SU-DHL-6 (cell line): ENCODE data around the gene FAM76A.

ENCODE experiments used
- H2AFZ ChIP-seq: fragments of 200-600 bp; sonication (generic); 2 replicates; pipeline ENCODE4 v1.6.1; 2014; ENCODE audit warnings: low read depth, mild to moderate bottlenecking, moderate library complexity, mixed read lengths, antibody characterized with exemption, low read length; ENCODE audit not compliant: severe bottlenecking
- H3F3A ChIP-seq: fragments of 200-600 bp; shearing (Covaris generic); 2 replicates; pipeline ENCODE4 v1.6.0; 2016; ENCODE audit warnings: antibody characterized with exemption, mild to moderate bottlenecking; ENCODE audit not compliant: insufficient read depth
- H3K27ac ChIP-seq: fragments of 200-600 bp; sonication (generic); 2 replicates; pipeline ENCODE4 v1.5.1; 2016; ENCODE audit warnings: low read depth, mild to moderate bottlenecking, low read length, moderate library complexity, mixed read lengths
- H3K27me3 ChIP-seq: fragments of 200-600 bp; sonication (generic), shearing (Covaris generic); 2 replicates; pipeline ENCODE4 v1.6.0; 2014; ENCODE audit warnings: mild to moderate bottlenecking, low read length
- H3K36me3 ChIP-seq: fragments of 200-600 bp; sonication (generic); 2 replicates; pipeline ENCODE4 v1.6.1; 2014; ENCODE audit warnings: mild to moderate bottlenecking, low read length, mixed read lengths
- H3K4me2 ChIP-seq: fragments of 300-600, 200-600 bp; shearing (Covaris generic), sonication (generic); 2 replicates; pipeline ENCODE4 v1.6.0; 2014; ENCODE audit warnings: low read length, low read depth, mild to moderate bottlenecking; ENCODE audit not compliant: poor library complexity, severe bottlenecking
- H3K4me3 ChIP-seq: fragments of 200-600 bp; sonication (generic); 2 replicates; pipeline ENCODE4 v1.5.1; 2014; ENCODE audit warnings: antibody characterized with exemption, low read length, mild to moderate bottlenecking, mixed read lengths; ENCODE audit not compliant: insufficient read depth, poor library complexity, severe bottlenecking
- H3K79me2 ChIP-seq: fragments of 200-600 bp; sonication (generic); 2 replicates; pipeline ENCODE4 v1.6.1; 2014; ENCODE audit warnings: mild to moderate bottlenecking, low read length, moderate library complexity; ENCODE audit not compliant: insufficient read depth
- H3K9ac ChIP-seq: fragments of 200-600 bp; sonication (generic); 2 replicates; pipeline ENCODE4 v1.7.0; 2014; ENCODE audit warnings: mild to moderate bottlenecking, low read length
- H3K9me2 ChIP-seq: fragments of 200-600 bp; sonication (generic); replicated peaks from 2 replicates; pipeline ENCODE4 v1.6.1; 2014; ENCODE audit warnings: low read length; ENCODE audit not compliant: insufficient read depth
- H3K9me3 ChIP-seq: fragments of 200-600 bp; sonication (generic); 2 replicates; pipeline ENCODE4 v1.6.1; 2014; ENCODE audit warnings: low read length, mixed read lengths; ENCODE audit not compliant: insufficient read depth
- H4K20me1 ChIP-seq: fragments of 200-600 bp; sonication (generic); 2 replicates; pipeline ENCODE4 v1.6.1; 2014; ENCODE audit warnings: low read depth, mild to moderate bottlenecking, antibody characterized with exemption, low read length, moderate library complexity, mixed read lengths
- EZH2phosphoT487 ChIP-seq: fragments of 200-600 bp; sonication (generic), shearing (Covaris generic); conservative IDR thresholded peaks from 2 replicates; pipeline ENCODE4 v1.6.1; 2018; ENCODE audit warnings: mild to moderate bottlenecking, antibody characterized with exemption, low read length, moderate library complexity, mixed read lengths
- TF ChIP-seq, protein P1 (sequence below): fragments of 200-600 bp; sonication (generic); IDR thresholded peaks from one replicate; pipeline ENCODE4 v1.5.1; 2017; ENCODE audit warnings: antibody characterized with exemption, mild to moderate bottlenecking, low read length, moderate library complexity; ENCODE audit not compliant: insufficient read depth, poor library complexity, severe bottlenecking

Gene FAM76A

GRCh38 chr1:27784700-27785099 lies 58.9 kb downstream of the FAM76A start:
- Histone ChIP-seq H3K9ac (no peak overlapping the region), H3K27ac (no peak overlapping the region), H3K79me2 (peaks cover 53% of the 10 kb centered on the region), H3K27me3 (no peaks in the 10 kb centered on the region), H3K4me2 (no peak overlapping the region), H2AFZ (no peak overlapping the region), H4K20me1 (0 out of 2 replicates have a peak, but pooled peaks cover 7% of the 10 kb centered on the region), H3K4me3 (no peak overlapping the region), H3K9me3 (no peaks in the 10 kb centered on the region), H3F3A (no peaks in the 10 kb centered on the region), H3K9me2 (no peaks in the 10 kb centered on the region), H3K36me3 (0 out of 2 replicates have a peak, but pooled peaks cover 5% of the 10 kb centered on the region)
- TF ChIP-seq, protein P1, sequence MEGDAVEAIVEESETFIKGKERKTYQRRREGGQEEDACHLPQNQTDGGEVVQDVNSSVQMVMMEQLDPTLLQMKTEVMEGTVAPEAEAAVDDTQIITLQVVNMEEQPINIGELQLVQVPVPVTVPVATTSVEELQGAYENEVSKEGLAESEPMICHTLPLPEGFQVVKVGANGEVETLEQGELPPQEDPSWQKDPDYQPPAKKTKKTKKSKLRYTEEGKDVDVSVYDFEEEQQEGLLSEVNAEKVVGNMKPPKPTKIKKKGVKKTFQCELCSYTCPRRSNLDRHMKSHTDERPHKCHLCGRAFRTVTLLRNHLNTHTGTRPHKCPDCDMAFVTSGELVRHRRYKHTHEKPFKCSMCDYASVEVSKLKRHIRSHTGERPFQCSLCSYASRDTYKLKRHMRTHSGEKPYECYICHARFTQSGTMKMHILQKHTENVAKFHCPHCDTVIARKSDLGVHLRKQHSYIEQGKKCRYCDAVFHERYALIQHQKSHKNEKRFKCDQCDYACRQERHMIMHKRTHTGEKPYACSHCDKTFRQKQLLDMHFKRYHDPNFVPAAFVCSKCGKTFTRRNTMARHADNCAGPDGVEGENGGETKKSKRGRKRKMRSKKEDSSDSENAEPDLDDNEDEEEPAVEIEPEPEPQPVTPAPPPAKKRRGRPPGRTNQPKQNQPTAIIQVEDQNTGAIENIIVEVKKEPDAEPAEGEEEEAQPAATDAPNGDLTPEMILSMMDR, result no peak
- no peak for TF ChIP-seq EZH2phosphoT487

- H3K9ac ChIP-seq, result no peak overlapping the region
These were observed 60.2 kb downstream of the FAM76A start for GRCh38 chr1:27785781-27786455.

DNA sequence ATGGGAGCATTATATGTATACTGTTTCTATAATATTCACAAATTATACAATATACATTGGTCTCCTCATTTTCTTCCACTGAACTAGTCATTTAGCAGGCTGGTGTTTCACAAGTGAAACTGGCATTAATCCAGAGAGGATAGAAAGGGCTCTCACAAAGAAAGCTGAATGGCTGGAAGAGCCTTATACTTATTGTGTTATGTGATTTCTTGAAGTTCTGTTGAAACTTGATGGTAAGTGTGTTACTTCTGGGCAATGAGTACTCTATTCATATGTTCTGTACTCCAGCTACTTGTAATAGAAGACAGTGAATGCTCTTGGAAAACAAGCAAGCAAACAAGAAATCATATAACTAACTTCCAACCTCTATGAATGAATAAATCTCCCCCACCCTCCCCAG lies 62.1 kb downstream of the FAM76A start:
- Histone ChIP-seq H3K27me3 (no peaks in the 10 kb centered on the region), H3K9me2 (no peaks in the 10 kb centered on the region), H3K4me3 (no peak overlapping the region), H2AFZ (no peak overlapping the region), H3K27ac (no peak overlapping the region), H4K20me1 (0 out of 2 replicates have a peak, but pooled peaks cover 7% of the 10 kb centered on the region), H3K9ac (no peak overlapping the region), H3K9me3 (no peaks in the 10 kb centered on the region), H3K4me2 (no peak overlapping the region), H3F3A (no peaks in the 10 kb centered on the region; the same call in 1 of the 2 replicates), H3K79me2 (peaks cover 30% of the 10 kb centered on the region), H3K36me3 (peaks cover 11% of the 10 kb centered on the region; the same call in 1 of the 2 replicates)
- TF ChIP-seq EZH2phosphoT487, result no peak
- TF ChIP-seq, protein P1, result no peak

More at GRCh38 chr1:27785781-27786455, 60.2 kb downstream of the FAM76A start:
- H3K36me3 ChIP-seq, result 0 out of 2 replicates have a peak, but pooled peaks cover 7% of the 10 kb centered on the region
- no peak overlapping the region for H2AFZ ChIP-seq
- no peaks in the 10 kb centered on the region for H3K27me3 ChIP-seq
- no peak overlapping the region for H3K4me3 ChIP-seq
- peaks cover 43% of the 10 kb centered on the region for H3K79me2 ChIP-seq
- 0 out of 2 replicates have a peak, but pooled peaks cover 7% of the 10 kb centered on the region for H4K20me1 ChIP-seq
- H3K4me2 ChIP-seq, result no peak overlapping the region
- H3K27ac ChIP-seq, result no peak overlapping the region
- no peaks in the 10 kb centered on the region for H3F3A ChIP-seq
- TF ChIP-seq, protein P1, result no peak
- no peaks in the 10 kb centered on the region for H3K9me3 ChIP-seq
- no peaks in the 10 kb centered on the region for H3K9me2 ChIP-seq
